ENCODE results near the gene C1GALT1.

DNA sequence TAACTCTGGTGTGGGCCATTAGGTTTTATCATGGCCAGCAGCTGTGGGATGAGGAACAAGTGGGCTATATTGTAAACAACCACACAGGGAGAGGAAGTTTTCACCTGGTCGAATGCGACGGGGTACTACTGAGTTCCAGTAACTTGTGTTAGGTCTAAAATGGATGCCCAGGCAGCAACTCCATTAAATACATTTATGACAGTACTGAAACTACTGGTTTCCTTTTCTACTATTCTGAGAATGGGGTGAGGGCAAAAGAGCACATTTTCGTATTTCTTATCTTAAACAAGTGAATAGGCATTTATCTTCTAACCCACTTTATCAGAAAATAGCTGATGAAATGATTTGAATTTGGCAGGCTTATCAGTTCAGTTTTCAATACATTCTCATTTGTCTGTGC lies 109.7 kb downstream of the C1GALT1 start:
- TF ChIP-seq, protein P1, sequence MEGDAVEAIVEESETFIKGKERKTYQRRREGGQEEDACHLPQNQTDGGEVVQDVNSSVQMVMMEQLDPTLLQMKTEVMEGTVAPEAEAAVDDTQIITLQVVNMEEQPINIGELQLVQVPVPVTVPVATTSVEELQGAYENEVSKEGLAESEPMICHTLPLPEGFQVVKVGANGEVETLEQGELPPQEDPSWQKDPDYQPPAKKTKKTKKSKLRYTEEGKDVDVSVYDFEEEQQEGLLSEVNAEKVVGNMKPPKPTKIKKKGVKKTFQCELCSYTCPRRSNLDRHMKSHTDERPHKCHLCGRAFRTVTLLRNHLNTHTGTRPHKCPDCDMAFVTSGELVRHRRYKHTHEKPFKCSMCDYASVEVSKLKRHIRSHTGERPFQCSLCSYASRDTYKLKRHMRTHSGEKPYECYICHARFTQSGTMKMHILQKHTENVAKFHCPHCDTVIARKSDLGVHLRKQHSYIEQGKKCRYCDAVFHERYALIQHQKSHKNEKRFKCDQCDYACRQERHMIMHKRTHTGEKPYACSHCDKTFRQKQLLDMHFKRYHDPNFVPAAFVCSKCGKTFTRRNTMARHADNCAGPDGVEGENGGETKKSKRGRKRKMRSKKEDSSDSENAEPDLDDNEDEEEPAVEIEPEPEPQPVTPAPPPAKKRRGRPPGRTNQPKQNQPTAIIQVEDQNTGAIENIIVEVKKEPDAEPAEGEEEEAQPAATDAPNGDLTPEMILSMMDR (conservative IDR thresholded peaks at IDR 0.05): no peak
- no peak for TF ChIP-seq ZFX (IDR thresholded peaks at IDR 0.05)

Data from C4-2B (cell line).